ENCODE measurements around the gene CLTRN. TPM values are rescaled to one million over a fixed set of nuclear protein-coding genes. Genes with fewer than 3 reads are reported as not detected.

Gene CLTRN
- total and polyA plus RNA-seq, 2 of the 13 experiments (the other 11 are each of a cell fraction or from before 2014, with no cell fraction given) = 0.37 to 0.53 TPM

- peak; percentile 74 for TF ChIP-seq ARID4A (CRISPR knock-in tag; IDR thresholded peaks at IDR 0.05; ENCODE audit: borderline replicate concordance)
- TF ChIP-seq ZNF260 (CRISPR knock-in tag; IDR thresholded peaks at IDR 0.05; ENCODE audit: borderline replicate concordance, low read depth) = no peak
- no peak for TF ChIP-seq ZFP36L2 (CRISPR knock-in tag; IDR thresholded peaks at IDR 0.05)
- TF ChIP-seq ZFP91 (CRISPR knock-in tag; IDR thresholded peaks at IDR 0.05; ENCODE audit: borderline replicate concordance) = no peak; the same call in 1 of the 2 replicates
- no peak for TF ChIP-seq ZMAT5 (CRISPR knock-in tag; IDR thresholded peaks at IDR 0.05; ENCODE audit: borderline replicate concordance, low read depth)
- TF ChIP-seq ZNF781 (CRISPR knock-in tag; IDR thresholded peaks at IDR 0.05; ENCODE audit: borderline replicate concordance, not compliant biosample characterization) = no peak
- no peak for TF ChIP-seq GATA4 (IDR thresholded peaks at IDR 0.05; ENCODE audit: borderline replicate concordance, low read depth)
- TF ChIP-seq HDAC1 (CRISPR knock-in tag; IDR thresholded peaks at IDR 0.05) = peak; percentile 44; the same call in 1 of the 2 replicates
- TF ChIP-seq ZNF256 (CRISPR knock-in tag; conservative IDR thresholded peaks at IDR 0.05) = no peak
- peak; percentile 88 for TF ChIP-seq ZHX2 (IDR thresholded peaks at IDR 0.05; ENCODE audit: low read depth)
- TF ChIP-seq ZHX2 (CRISPR knock-in tag; IDR thresholded peaks at IDR 0.05; ENCODE audit: borderline replicate concordance) = no peak
- TF ChIP-seq ZBTB46 (CRISPR knock-in tag; IDR thresholded peaks at IDR 0.05; ENCODE audit: borderline replicate concordance) = no peak
- TF ChIP-seq NFKBIZ (CRISPR knock-in tag; IDR thresholded peaks at IDR 0.05) = no peak
- peak; percentile 83 for TF ChIP-seq GATAD1 (CRISPR knock-in tag; IDR thresholded peaks at IDR 0.05)
- TF ChIP-seq MTF1 (CRISPR knock-in tag; IDR thresholded peaks at IDR 0.05) = no peak
- no peak for TF ChIP-seq NFRKB (IDR thresholded peaks at IDR 0.05)
Observed at GRCh38 chrX:15675490-15675921, 10.9 kb upstream of the CLTRN start (continued).

Measured in HepG2 (cell line).